Measurements from ENCODE around the gene NTSR1. TPM values are rescaled to one million over a fixed set of nuclear protein-coding genes. Genes with fewer than 3 reads are reported as not detected.

Gene NTSR1
- total RNA-seq, 1 experiment from 2014 or later, result 0.16 TPM

- no peak overlapping the region for H3K27ac Mint-ChIP-seq (ENCODE audit: unreplicated experiment)
- no peak for DNase-seq
- Histone ChIP-seq H3K4me3 (ENCODE audit: low read depth, low read length) (no peak overlapping the region), H3K27me3 (replicated peaks; ENCODE audit: control insufficient read depth, insufficient read depth, low read length) (no peaks in the 10 kb centered on the region), H3K4me1 (no peaks in the 10 kb centered on the region), H3K36me3 (ENCODE audit: control insufficient read depth, insufficient read depth, low read length) (no peaks in the 10 kb centered on the region), H3K9me3 (0 out of 2 replicates have a peak, but pooled peaks cover 4% of the 10 kb centered on the region)
- BruUV-seq (replicated peaks), result no TSS peak
- no peaks in the 10 kb centered on the region for H3K36me3 Mint-ChIP-seq (ENCODE audit: insufficient read depth, unreplicated experiment)
- intact Hi-C loops (cut with micrococcal nuclease; ENCODE audit: unreplicated experiment), result no loop called here
- ChIA-PET POLR2A (no interaction called here), CTCF (interaction anchor here (1.1 to 1.6 kb wide), 2 partner anchors 11 to 14 kb away, joined by 7 to 8 read pairs; no protein-coding TSS in a partner anchor)
- TF ChIP-seq, protein P1, sequence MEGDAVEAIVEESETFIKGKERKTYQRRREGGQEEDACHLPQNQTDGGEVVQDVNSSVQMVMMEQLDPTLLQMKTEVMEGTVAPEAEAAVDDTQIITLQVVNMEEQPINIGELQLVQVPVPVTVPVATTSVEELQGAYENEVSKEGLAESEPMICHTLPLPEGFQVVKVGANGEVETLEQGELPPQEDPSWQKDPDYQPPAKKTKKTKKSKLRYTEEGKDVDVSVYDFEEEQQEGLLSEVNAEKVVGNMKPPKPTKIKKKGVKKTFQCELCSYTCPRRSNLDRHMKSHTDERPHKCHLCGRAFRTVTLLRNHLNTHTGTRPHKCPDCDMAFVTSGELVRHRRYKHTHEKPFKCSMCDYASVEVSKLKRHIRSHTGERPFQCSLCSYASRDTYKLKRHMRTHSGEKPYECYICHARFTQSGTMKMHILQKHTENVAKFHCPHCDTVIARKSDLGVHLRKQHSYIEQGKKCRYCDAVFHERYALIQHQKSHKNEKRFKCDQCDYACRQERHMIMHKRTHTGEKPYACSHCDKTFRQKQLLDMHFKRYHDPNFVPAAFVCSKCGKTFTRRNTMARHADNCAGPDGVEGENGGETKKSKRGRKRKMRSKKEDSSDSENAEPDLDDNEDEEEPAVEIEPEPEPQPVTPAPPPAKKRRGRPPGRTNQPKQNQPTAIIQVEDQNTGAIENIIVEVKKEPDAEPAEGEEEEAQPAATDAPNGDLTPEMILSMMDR (IDR thresholded peaks at IDR 0.05; ENCODE audit: insufficient read depth in 1 of 2, low read depth in 1 of 2, low read length in 1 of 2, severe bottlenecking in 1 of 2, unreplicated experiment in 1 of 2), result no peak
- no peaks in the 10 kb centered on the region for H3K27me3 Mint-ChIP-seq (ENCODE audit: insufficient read depth, unreplicated experiment)
- H3K4me3 Mint-ChIP-seq (ENCODE audit: unreplicated experiment), result no peak overlapping the region
- peaks cover 7% of the 10 kb centered on the region for H3K4me1 Mint-ChIP-seq (ENCODE audit: low read depth, unreplicated experiment)
- H3K9me3 Mint-ChIP-seq (ENCODE audit: unreplicated experiment), result peaks cover 11% of the 10 kb centered on the region
These were observed 71.6 kb downstream of the NTSR1 start for GRCh38 chr20:62780204-62780603.

GRCh38 chr20:62780696-62781095, 72.1 kb downstream of the NTSR1 start:
- ChIA-PET CTCF (interaction anchor here (0.9 kb wide), 1 partner anchor 13 kb away, joined by 3 read pairs; no protein-coding TSS in a partner anchor), POLR2A (no interaction called here)
- Histone ChIP-seq H3K4me3 (ENCODE audit: low read depth, low read length) (no peak overlapping the region), H3K4me1 (no peaks in the 10 kb centered on the region), H3K27me3 (replicated peaks; ENCODE audit: control insufficient read depth, insufficient read depth, low read length) (no peaks in the 10 kb centered on the region), H3K36me3 (ENCODE audit: control insufficient read depth, insufficient read depth, low read length) (no peaks in the 10 kb centered on the region), H3K9me3 (0 out of 2 replicates have a peak, but pooled peaks cover 4% of the 10 kb centered on the region)
- Mint-ChIP-seq H3K4me1 (ENCODE audit: low read depth, unreplicated experiment) (peaks cover 7% of the 10 kb centered on the region), H3K27me3 (ENCODE audit: insufficient read depth, unreplicated experiment) (no peaks in the 10 kb centered on the region), H3K36me3 (ENCODE audit: insufficient read depth, unreplicated experiment) (no peaks in the 10 kb centered on the region), H3K27ac (ENCODE audit: unreplicated experiment) (no peak overlapping the region), H3K9me3 (ENCODE audit: unreplicated experiment) (peaks cover 11% of the 10 kb centered on the region), H3K4me3 (ENCODE audit: unreplicated experiment) (no peak overlapping the region)
- no peak for DNase-seq
- TF ChIP-seq, protein P1 (IDR thresholded peaks at IDR 0.05; ENCODE audit: insufficient read depth in 1 of 2, low read depth in 1 of 2, low read length in 1 of 2, severe bottlenecking in 1 of 2, unreplicated experiment in 1 of 2), result no peak
- intact Hi-C loops (cut with micrococcal nuclease; ENCODE audit: unreplicated experiment), result no loop called here
- BruUV-seq (replicated peaks), result no TSS peak

- no peaks in the 10 kb centered on the region for H3K27me3 ChIP-seq (replicated peaks; ENCODE audit: control insufficient read depth, insufficient read depth, low read length)
- no peak for DNase-seq
These were observed 73.7 kb downstream of the NTSR1 start for GRCh38 chr20:62782149-62782892.

More at GRCh38 chr20:62782149-62782892, 73.7 kb downstream of the NTSR1 start:
- H3K4me3 ChIP-seq (ENCODE audit: low read depth, low read length), result no peak overlapping the region
- ChIA-PET POLR2A (interaction anchor here (1.4 kb wide), 1 partner anchor 12 kb away, joined by 6 read pairs; no protein-coding TSS in a partner anchor), CTCF (interaction anchor here (1.0 to 1.1 kb wide), 2 partner anchors 9 to 12 kb away, joined by 6 to 12 read pairs; no protein-coding TSS in a partner anchor)
- no peaks in the 10 kb centered on the region for H3K36me3 ChIP-seq (ENCODE audit: control insufficient read depth, insufficient read depth, low read length)
- intact Hi-C loops (cut with micrococcal nuclease; ENCODE audit: unreplicated experiment), result no loop called here
- Mint-ChIP-seq H3K4me3 (ENCODE audit: unreplicated experiment) (no peak overlapping the region), H3K27me3 (ENCODE audit: insufficient read depth, unreplicated experiment) (no peaks in the 10 kb centered on the region), H3K9me3 (ENCODE audit: unreplicated experiment) (peaks cover 2% of the 10 kb centered on the region), H3K36me3 (ENCODE audit: insufficient read depth, unreplicated experiment) (no peaks in the 10 kb centered on the region), H3K4me1 (ENCODE audit: low read depth, unreplicated experiment) (no peaks in the 10 kb centered on the region), H3K27ac (ENCODE audit: unreplicated experiment) (no peak overlapping the region)
- 0 out of 2 replicates have a peak, but pooled peaks cover 2% of the 10 kb centered on the region for H3K9me3 ChIP-seq
- TF ChIP-seq, protein P1 (IDR thresholded peaks at IDR 0.05; ENCODE audit: insufficient read depth in 1 of 2, low read depth in 1 of 2, low read length in 1 of 2, severe bottlenecking in 1 of 2, unreplicated experiment in 1 of 2), result no peak
- H3K4me1 ChIP-seq, result no peaks in the 10 kb centered on the region
- BruUV-seq (replicated peaks), result no TSS peak
